ENCODE results near the gene TMEM44.

The TMEM44 gene

GRCh38 chr3:194543550-194543949 lies 89.7 kb downstream of the TMEM44 start:
- no peak for FAIRE-seq
- TF ChIP-seq CTCF (IDR thresholded peaks at IDR 0.05; ENCODE audit: insufficient read depth, missing control alignments) = no peak
- DNase-seq (ENCODE audit: insufficient read length, low spot score) = no peak

- no peak for TF ChIP-seq CTCF (IDR thresholded peaks at IDR 0.05; ENCODE audit: insufficient read depth, missing control alignments)
- no peak for DNase-seq (ENCODE audit: insufficient read length, low spot score)
- FAIRE-seq = no peak
Measured at GRCh38 chr3:194541483-194541882, 91.7 kb downstream of the TMEM44 start.

DNA sequence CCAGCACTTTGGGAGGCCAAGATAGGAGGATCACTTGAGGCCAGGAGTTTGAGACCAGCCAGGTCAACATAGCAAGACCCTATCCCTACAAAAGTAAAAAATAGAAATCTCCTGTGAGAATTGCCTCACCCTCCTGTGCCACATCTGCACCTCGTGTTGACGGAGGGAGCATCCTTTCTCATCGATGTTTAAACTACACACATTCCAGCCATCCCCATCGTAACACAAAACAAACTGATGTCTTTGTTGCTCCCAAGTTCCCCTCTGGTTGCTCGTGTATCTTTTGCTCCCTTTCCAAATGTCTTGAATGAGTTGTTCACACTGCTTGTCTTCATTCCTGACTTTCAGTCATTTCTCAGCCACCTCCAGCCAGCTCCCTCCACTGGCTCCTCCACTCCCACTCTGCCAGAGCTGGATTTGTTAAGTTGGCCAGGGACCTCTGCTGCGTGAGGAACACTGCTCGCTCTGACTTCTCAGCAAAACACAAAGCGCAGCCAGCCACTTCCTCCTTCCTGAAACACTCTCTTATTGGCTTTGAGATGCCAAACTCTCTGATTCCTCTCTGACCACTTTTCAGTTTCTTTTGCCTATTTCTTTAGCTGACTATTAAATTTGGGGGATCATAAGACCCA lies 92.8 kb downstream of the TMEM44 start:
- no peak for TF ChIP-seq CTCF (IDR thresholded peaks at IDR 0.05; ENCODE audit: insufficient read depth, missing control alignments)
- DNase-seq (ENCODE audit: insufficient read length, low spot score) = no peak
- FAIRE-seq = no peak

DNA sequence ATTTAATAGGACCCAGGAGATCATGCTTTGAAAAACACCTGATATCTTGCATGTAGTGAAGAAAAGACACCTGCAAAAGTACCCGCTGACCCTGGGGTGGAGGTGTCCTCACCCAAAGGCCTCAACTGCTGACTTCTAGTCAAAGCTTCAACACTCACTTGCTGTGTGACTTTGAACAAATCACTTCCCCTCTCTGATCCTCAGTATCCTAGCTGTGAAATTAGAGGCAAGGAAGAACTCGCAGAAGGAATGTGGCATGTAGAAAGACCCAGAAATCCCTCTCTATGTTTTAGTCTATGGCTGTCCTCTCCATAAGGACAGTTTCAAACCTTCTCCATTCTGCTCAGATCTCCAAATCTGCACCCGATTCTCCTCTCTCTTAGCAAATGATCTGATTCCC lies 93.7 kb downstream of the TMEM44 start:
- no peak for DNase-seq (ENCODE audit: insufficient read length, low spot score)
- TF ChIP-seq CTCF (IDR thresholded peaks at IDR 0.05; ENCODE audit: insufficient read depth, missing control alignments) = no peak
- FAIRE-seq = no peak

GRCh38 chr3:194537732-194538247 lies 95.4 kb downstream of the TMEM44 start:
- FAIRE-seq (no peak), DNase-seq (ENCODE audit: insufficient read length, low spot score) (no peak)
- no peak for TF ChIP-seq CTCF (IDR thresholded peaks at IDR 0.05; ENCODE audit: insufficient read depth, missing control alignments)

Data from D721Med (cell line).